Mucosa of rectum (tissue), 2 donors: ENCODE results near the gene DIAPH1.

Experiments used
- H3K27ac ChIP-seq, 2 donors: one replicate each; pipeline ENCODE4 v1.7.0; 2013; ENCODE audit warnings: inconsistent platforms in 2 of 2, low read depth in 2 of 2, low read length in 2 of 2
- H3K27me3 ChIP-seq, 2 donors: one replicate each; pipeline ENCODE4 v1.7.0; 2013; ENCODE audit warnings: low read length in 2 of 2; ENCODE audit not compliant: control insufficient read depth in 2 of 2, insufficient read depth in 2 of 2
- H3K36me3 ChIP-seq, 2 donors: one replicate each; pipeline ENCODE4 v1.7.0; 2013; ENCODE audit warnings: low read length in 2 of 2; ENCODE audit not compliant: control insufficient read depth in 2 of 2, insufficient read depth in 2 of 2
- H3K4me1 ChIP-seq, 2 donors: one replicate each; pipeline ENCODE4 v1.7.0; 2013; ENCODE audit warnings: low read length in 2 of 2, mild to moderate bottlenecking in 1 of 2; ENCODE audit not compliant: control insufficient read depth in 2 of 2, insufficient read depth in 2 of 2
- H3K4me3 ChIP-seq, 2 donors: one replicate each; pipeline ENCODE4 v1.7.0; 2013; ENCODE audit warnings: low read length in 2 of 2
- H3K9ac ChIP-seq, 2 donors: one replicate each; pipeline ENCODE4 v1.7.0; 2013; ENCODE audit warnings: low read length in 2 of 2, low read depth in 1 of 2, mild to moderate bottlenecking in 1 of 2
- H3K9me3 ChIP-seq, 2 donors: one replicate each; pipeline ENCODE4 v1.7.0; 2013; ENCODE audit warnings: low read length in 2 of 2; ENCODE audit not compliant: control insufficient read depth in 2 of 2
- donor health status: healthy.
- donor health status: Normal muscosa, but diverticular disease.

DIAPH1 gene

DNA sequence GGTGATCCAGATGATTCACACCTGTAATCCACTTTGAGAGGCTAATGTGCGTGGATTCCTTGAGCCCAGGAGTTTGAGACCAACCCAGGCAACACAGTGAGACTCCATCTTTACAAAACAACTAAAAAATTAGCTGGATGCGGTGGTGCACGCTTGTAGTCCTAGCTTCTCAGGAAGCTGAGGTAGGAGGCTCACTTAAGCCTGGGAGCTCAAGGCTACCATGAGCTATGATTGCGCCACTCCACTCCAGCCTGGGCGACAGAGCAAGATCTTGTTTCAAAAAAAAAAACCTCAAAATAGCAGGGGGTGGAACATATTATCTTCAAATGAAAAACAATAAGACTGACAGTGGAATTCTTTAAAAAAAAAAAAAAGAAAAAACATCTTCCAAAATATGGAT, 70.9 kb downstream of the DIAPH1 start:
- Histone ChIP-seq H3K36me3 (peaks cover 19 to 20% of the 10 kb centered on the region in 2 donors), H3K9ac (no peak overlapping the region), H3K27ac (no peak overlapping the region), H3K9me3 (peaks cover 3 to 9% of the 10 kb centered on the region in 2 donors), H3K4me3 (no peak overlapping the region), H3K27me3 (no peaks in the 10 kb centered on the region), H3K4me1 (no peaks in the 10 kb centered on the region)

DNA sequence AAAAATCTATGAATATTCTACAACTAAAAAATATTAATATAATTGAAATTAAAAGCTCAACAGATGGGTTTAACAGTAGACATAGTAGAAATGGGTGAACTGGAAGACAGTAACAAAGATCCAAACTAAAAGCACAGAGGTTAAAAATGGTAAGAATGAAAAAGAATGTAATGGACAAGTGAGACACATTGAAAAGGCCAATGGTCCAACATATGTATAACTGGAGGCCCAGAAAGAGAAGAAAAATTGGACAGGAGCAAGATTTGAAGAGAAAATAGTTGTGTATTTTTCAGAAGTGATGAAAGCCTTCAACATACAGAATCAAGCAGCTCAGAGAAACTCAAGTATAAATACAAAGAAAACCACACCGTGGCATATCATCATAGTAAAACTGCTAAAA, 71.3 kb downstream of the DIAPH1 start:
- Histone ChIP-seq H3K4me1 (no peaks in the 10 kb centered on the region), H3K36me3 (peaks cover 20% of the 10 kb centered on the region in 2 donors)

DNA sequence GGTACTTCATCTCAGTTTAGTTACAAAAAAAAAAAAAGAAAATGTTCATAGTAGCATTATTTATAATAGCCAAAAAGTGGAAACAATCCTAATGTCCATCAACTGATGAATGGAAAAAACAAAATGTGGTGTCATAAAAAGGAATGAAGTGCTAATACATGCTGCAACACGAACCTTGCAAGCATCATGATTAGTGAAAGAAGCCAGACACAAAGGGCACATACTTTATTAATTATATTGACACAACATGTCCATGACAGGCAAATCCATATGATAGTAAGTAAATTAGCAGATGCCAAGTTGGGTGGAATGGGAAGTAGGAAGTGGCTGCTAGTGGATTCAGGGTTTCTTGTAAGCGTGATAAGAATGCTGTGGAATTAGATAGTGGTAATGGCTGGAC, 75.7 kb downstream of the DIAPH1 start:
- Histone ChIP-seq H3K27ac (no peak overlapping the region), H3K9me3 (peaks cover 3 to 7% of the 10 kb centered on the region in 2 donors), H3K9ac (no peak overlapping the region), H3K36me3 (peaks cover 9 to 17% of the 10 kb centered on the region in 2 donors), H3K27me3 (no peaks in the 10 kb centered on the region), H3K4me1 (no peaks in the 10 kb centered on the region), H3K4me3 (no peak overlapping the region)

More for the DNA sequence above, 71.3 kb downstream of the DIAPH1 start:
- Histone ChIP-seq H3K27ac (no peak overlapping the region), H3K27me3 (no peaks in the 10 kb centered on the region), H3K9me3 (peaks cover 3 to 9% of the 10 kb centered on the region in 2 donors), H3K9ac (no peak overlapping the region), H3K4me3 (no peak overlapping the region)

DNA sequence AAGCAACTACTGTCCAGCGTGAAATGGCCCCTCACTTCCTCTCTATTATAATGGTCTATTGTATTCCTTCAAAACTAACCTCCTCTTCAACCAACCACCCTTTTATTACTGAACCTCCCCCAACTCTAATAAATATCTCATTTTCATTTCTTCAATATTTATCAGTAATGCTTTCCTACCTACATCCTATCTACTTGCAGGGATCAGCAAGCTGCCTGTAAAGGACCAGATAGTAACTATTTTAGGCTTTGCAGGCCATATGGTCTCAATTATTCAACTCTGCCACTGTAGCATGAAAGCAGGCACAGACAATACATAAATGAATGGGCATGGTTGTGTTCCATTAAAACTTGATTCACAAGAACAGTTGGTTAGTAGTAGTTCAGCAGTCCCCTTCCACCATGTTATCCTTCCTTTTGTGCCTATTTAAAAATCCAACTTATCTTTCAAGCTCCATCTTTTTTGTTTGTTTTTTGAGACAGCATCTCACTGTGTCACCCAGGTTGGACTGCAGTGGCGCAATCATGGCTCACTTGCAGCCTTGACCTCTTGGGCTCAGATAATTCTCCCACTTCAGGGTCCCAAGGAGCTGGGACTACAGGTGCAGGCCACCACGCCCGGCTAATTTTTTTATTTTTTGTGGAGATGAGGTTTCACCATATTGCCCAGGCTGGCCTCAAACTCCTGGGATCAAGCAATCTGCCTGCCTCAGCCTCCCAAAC, 84.1 kb downstream of the DIAPH1 start:
- Histone ChIP-seq H3K27ac (no peak overlapping the region), H3K4me3 (no peak overlapping the region), H3K27me3 (no peaks in the 10 kb centered on the region), H3K4me1 (no peaks in the 10 kb centered on the region), H3K9me3 (no peaks in the 10 kb centered on the region), H3K9ac (no peak overlapping the region), H3K36me3 (peaks cover 4 to 28% of the 10 kb centered on the region in 2 donors)

DNA sequence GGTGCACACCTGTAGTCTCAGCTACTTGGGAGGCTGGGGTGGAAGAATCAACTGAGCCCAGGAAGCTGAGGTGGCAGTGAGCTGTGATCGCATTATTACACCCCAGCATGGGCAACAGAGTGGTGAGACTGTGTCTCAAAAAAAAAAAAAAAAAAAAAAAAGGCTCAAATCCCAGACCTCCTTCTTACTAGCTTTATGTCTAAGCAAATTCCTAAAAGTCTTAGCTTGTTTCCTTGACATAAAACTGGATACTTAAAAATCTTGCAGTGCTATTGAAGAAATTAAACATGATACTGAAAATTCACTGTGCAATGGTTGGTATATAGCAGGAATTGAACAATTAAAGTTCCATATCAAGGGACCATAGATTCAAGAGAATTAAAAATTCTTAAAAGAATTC, 84.9 kb downstream of the DIAPH1 start:
- no peak overlapping the region for H3K9ac ChIP-seq
- H3K27ac ChIP-seq: no peak overlapping the region
- no peaks in the 10 kb centered on the region for H3K9me3 ChIP-seq
- H3K4me3 ChIP-seq: no peak overlapping the region
- no peaks in the 10 kb centered on the region for H3K27me3 ChIP-seq
- H3K4me1 ChIP-seq: no peaks in the 10 kb centered on the region
- H3K36me3 ChIP-seq: peaks cover 9 to 35% of the 10 kb centered on the region in 2 donors

DNA sequence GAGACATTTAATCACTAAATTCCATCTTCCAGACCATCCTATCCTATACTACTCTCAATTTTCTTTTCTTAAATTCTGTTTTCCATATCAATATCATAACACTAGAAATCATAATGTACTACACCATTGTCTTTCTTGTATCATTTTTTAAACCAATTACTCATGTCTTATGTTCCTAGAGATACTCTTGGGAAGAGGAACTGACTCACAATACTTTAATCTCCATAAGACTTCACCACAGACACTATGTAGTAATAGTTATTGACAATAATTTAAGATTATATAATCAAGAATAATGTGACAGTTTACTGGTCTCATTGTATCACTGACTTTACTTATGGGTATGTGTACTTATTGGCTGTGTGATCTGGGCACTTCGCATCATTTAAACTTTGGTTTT, 86.1 kb downstream of the DIAPH1 start:
- H3K36me3 ChIP-seq: peaks cover 18 to 44% of the 10 kb centered on the region in 2 donors
- no peaks in the 10 kb centered on the region for H3K4me1 ChIP-seq
- H3K27me3 ChIP-seq: no peaks in the 10 kb centered on the region
- H3K27ac ChIP-seq: no peak overlapping the region
- H3K4me3 ChIP-seq: no peak overlapping the region
- H3K9me3 ChIP-seq: no peaks in the 10 kb centered on the region
- no peak overlapping the region for H3K9ac ChIP-seq

DNA sequence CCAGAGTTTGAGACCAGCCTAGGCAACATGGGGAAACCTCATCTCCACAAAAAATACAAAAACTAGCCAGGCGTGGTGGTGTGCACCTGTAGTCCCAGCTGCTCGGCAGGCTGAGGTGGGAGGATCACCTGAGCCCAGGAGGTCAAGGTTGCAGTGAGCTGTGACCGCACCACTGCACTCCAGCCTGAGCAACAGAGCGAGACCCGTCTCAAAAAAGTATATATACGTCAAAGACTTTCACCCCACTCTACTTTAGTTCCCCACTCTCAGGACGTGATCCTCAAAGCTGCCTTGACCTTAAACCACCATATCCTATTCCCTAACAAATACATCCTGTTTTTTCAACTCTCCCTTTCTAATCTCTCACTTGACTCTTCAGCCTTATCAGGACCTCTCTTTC, 88.9 kb downstream of the DIAPH1 start:
- Histone ChIP-seq H3K9me3 (no peaks in the 10 kb centered on the region), H3K4me3 (no peak overlapping the region), H3K27me3 (no peaks in the 10 kb centered on the region), H3K4me1 (peaks cover 8 to 12% of the 10 kb centered on the region in 2 donors), H3K27ac (no peak overlapping the region), H3K36me3 (peaks cover 28 to 62% of the 10 kb centered on the region in 2 donors), H3K9ac (no peak overlapping the region)

DNA sequence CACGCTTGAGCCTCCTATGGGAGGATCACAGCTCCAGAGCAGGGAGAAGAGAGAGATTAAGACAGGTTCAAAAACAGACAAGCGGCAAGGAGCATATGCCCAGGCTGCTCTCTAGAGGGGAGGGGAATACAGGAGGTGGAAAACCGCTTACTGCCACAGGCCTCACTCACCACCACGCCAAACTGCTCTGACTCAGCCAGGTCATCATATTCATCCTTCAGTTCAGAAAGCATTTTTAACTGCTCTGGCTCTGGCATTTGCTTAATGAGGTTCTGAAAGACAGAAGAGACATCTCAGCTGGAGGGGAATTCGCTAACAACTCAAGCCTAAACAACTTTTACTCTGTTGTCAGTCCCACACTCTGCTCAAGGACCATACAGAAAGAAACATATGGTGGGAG, 89.8 kb downstream of the DIAPH1 start:
- no peak overlapping the region for H3K9ac ChIP-seq
- peaks cover 12 to 13% of the 10 kb centered on the region in 2 donors for H3K4me1 ChIP-seq
- no peak overlapping the region for H3K4me3 ChIP-seq
- no peaks in the 10 kb centered on the region for H3K27me3 ChIP-seq
- no peak overlapping the region for H3K27ac ChIP-seq
- H3K36me3 ChIP-seq: peaks cover 30 to 56% of the 10 kb centered on the region in 2 donors
- no peaks in the 10 kb centered on the region for H3K9me3 ChIP-seq

DNA sequence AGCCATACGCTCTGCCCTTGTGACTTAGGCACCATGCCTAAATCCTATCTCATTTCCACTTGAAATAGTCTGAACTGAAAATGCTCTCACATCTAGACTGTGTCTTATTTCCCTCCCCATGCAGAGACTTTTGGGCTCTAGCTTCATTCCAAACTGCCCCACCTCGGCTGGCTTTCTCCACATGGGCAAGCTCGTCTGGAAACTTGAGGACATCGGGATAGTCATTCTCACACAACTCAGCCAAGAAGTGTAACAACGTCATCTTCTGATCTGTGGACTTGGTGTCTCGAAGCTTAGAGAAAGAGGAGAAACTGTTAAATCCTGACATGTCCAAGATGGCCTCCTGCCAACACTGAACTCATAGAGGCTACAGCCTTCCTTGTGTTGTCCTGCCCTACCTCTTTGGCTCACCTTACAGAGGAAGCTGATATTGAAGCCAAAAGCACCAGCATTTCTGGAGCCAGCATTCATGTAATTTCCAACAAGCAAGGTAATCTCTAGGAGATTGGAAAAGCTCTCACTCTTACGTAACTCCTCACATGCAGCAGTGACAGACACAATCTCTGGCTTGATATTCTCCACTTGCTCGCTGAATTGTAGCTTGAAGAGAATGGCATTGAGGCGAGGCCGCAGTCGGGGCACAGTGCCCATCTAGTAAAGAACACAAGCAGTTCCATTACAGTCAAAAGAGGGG, 90.4 kb downstream of the DIAPH1 start:
- Histone ChIP-seq H3K4me3 (no peak overlapping the region), H3K27ac (no peak overlapping the region), H3K27me3 (no peaks in the 10 kb centered on the region), H3K4me1 (peaks cover 12 to 13% of the 10 kb centered on the region in 2 donors), H3K9me3 (no peaks in the 10 kb centered on the region), H3K36me3 (peaks cover 34 to 55% of the 10 kb centered on the region in 2 donors), H3K9ac (no peak overlapping the region)

DNA sequence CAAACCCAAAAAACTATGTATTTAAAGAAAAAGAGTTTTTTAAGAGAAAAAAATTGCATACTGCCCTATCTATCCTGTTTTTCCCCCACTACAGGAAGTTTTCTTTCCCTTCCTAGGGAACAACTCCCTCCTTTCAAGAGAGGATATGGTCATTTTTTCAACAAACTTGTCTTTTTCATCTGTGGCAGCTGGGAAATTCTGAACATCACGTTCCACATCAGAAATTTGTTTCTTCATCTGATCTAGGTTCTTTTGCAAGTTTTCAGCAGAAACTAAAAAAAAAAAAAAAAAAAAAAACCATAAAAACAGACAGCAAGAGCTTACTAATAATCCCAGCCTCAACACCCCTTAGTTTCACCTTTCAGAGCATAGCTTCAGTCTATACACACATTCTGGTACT, 91.4 kb downstream of the DIAPH1 start:
- H3K4me1 ChIP-seq: peaks cover 13 to 14% of the 10 kb centered on the region in 2 donors
- peaks cover 34 to 57% of the 10 kb centered on the region in 2 donors for H3K36me3 ChIP-seq
- no peak overlapping the region for H3K27ac ChIP-seq
- H3K27me3 ChIP-seq: no peaks in the 10 kb centered on the region
- H3K9me3 ChIP-seq: no peaks in the 10 kb centered on the region
- H3K4me3 ChIP-seq: no peak overlapping the region
- H3K9ac ChIP-seq: no peak overlapping the region
